RPMI8226 (cell line): Measurements from ENCODE around the gene RNF39.

Experiments
- DNase-seq: peaks from one replicate; pipeline ENCODE4 v3.0.0-alpha.2; 2015

RNF39 gene

DNA sequence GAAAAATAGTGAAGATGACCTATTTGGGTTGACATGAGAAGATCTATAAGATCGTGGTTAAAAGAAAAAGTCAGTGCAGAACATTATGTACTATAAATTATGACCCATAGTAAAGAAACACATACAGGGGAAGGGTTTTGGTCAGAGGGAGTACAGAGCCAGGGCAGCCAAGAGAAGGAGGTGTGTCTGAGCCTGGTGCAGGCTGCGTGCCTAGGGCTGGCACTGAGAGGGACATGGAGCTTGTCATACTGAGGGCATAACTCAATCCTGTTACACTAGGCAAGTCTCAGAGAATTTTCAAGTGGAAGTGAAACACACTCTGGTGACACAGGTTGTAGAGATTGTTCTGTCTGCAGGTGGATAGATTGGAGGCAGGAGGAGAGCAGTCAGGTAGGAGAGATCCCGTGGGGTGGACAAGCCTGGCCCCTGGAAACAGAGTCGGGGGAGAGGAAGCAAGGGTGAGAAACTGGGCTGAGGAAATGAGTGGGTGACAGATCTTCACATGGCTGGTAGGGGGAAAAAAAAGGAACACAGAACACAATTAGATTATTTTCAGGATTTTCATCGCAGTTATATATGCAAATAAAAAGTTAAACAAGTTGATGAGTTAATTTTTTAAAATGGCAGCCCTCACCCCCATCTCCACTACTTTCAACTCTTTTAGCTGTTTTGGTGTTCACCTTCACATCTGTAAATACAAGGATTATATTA is 18.5 kb upstream of the RNF39 start:
- DNase-seq: no peak

DNA sequence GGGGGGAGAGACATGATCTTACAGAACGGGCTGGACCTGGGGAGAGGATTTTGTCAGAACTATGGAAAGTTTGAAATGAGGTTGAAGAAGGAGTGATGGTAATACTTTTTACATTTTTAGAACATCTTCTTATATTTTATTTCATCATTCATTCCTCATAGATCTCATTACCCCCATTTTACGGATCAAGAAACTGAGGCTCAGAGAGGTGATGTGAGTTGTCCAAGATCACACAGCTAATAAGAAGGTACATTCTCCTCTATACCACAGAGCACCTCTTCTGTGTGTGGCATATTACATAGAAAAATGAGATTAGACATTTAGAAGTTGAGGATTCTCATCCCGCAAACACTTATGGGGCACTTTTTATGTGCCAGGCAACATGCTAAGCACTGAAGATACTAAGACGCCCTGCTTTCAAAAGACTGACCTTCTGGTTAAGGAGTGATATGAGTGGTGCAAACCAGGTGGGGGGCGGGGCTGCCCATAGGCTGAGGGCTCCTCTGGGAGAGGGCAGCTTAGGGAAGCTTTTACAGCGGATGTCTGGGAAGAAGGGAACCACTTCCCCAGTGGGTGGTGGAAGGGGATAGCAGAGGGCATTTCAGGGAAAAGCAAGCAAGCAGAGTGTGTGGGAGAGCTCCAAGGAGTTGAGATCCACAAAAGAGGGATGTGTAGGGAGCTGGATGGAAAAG is 17.4 kb upstream of the RNF39 start:
- no peak for DNase-seq

DNA sequence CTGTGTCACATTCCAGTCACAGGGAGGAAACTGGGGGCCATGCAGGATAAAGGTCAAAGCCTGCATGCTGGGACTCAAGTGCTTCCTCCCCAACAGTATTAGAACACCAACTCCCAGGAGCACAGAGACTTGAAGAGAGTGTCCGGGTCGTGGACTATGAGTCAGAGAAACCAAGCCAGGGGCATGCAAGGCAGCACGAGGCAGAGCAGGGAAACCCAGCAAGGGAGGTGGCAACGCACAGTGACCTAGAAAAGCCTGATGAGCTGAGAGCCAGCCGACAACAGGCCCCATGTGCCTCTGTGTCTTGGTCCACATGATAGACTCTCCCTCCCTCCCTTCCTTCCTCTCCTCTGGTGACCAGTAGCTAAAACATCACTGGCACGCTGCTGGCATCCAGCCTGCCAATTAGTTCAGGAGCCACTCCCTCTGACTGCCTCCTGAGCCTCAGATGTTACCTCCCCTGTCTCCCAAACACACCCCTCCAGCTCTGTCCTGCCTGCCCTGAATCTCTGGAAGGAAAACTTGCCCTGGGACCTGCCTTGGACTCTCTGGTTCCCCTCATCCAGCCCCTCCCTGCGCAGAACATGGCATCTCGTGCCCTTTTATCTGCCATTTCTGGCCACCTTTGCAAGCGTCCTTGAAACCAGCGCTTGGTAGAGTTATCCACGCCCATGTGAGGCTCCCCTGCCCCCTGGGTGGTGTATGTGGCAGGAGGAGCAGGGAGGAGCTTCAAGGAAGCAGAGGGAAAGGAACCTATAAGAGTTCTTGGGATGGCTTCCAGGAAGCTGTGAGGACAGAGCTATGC is 16.2 kb upstream of the RNF39 start:
- no peak for DNase-seq

DNA sequence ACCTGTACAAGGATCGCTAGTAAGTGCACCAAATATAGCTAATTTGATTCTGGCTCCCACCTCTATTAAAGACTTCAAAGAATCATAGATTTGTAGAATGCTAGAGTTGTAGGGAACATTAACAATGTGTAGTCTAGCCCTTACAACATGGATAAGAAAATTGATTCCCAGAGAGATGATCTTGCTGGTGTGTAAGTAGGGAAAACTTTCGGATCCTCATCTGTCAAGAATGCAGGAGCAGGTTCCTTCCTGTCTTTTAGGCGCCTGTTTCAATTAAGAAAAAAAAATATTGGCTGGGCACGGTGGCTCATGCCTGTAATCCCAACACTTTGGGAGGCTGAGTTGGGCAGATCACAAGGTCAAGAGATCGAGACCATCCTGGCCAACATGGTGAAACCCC is 12.3 kb upstream of the RNF39 start:
- no peak for DNase-seq

DNA sequence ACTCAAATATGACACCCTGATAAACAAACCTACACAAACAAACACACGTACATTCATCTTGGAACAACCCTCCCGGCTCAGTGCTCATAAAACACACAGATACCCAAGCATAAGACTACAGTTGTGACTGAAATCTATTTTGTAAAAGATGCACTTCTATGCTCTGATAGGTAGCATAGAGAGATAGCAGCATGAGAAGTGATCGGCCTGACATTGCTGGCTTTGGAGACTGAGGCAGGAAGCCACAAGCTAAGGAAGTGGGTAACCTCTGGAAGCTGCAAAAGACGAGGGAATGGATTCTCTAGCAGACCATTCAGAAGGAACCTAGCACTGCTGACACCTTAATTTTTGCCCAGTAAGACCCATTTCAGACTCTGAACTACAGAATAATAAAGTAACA is 1.6 kb upstream of the RNF39 start:
- DNase-seq: no peak

DNA sequence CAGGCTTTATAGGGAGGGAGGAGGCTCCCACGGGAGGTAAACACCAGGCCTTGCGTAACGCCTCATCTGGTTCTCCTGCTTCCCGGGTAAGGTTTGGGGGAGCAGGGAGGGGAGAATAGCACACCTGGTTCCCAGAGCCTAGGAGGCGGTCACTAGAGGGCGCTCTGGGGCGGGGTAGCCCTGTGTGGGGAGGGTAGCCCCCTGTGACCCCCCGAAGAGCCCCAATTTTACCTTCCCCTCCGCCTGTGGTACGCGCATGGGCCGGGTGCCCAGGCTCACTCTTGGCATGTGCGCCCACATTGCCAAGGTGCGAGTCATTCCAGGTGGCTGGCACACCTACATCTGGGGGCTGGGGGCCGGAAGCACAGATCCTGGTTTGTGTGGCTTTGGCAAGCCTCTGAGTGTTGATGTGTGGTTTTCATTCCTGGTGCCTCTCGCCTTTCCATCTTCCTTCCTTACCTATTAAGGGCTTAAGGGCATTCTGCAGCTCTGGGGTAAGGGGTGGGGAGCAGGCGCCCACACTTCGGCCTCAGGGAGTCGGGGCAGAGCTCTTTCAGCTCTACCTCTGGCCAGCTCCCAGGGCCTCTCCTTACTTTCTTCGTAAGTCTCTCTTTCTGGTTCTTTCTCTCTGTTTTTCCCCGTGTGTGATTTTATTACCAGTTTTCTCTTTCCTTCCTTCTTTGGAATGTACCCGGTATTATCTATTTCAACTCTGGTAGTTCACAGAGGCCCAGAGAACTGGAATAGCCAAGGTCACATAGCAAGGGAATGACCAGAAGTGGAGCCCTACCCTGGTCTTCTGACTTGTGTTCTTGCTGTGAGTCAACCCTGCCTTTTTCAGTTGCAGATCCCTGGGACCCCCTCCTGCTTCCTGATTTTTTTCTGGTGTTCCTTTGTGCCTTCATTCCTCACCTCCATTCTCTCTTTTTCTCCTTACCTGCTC is 492 bp upstream of the RNF39 start:
- peak; percentile 35 for DNase-seq

DNA sequence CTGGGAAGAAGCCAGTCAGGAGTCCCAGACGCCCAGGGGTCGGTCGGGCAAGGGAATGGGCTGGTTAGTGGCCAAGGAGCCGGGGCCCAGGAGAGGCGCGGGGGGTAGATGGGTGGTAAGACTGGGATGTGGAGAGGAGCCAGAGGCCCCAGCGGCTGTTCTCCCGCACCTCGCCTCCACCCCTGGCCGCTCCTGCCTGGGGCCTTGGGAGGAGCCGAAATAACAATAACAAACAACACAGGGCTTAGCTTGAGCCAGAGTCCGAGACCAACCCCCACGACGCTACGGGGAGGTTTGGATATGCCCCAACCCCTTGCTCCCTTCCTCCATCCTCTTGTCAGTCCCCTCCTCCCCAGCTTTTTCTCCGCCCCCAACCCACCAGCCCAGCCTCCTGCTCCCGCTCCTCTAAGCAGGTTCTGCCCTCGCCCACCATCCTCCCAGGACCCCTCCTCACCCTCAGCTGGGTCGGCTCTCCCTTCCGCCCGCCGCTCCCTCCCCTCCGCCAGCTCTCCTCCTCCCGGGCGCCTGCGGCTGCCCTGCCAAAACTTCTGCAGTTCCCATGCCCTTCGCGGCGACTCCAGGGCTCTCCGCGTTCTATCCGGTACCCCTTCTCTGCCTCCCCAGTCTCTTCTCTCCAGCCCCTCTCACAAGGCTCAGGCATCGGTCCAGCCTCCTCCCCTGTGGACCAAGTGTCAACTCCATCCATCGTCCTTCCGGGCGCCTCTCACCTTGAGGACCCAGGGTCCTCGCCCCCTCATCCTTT is 1.1 kb downstream of the RNF39 start:
- no peak for DNase-seq

DNA sequence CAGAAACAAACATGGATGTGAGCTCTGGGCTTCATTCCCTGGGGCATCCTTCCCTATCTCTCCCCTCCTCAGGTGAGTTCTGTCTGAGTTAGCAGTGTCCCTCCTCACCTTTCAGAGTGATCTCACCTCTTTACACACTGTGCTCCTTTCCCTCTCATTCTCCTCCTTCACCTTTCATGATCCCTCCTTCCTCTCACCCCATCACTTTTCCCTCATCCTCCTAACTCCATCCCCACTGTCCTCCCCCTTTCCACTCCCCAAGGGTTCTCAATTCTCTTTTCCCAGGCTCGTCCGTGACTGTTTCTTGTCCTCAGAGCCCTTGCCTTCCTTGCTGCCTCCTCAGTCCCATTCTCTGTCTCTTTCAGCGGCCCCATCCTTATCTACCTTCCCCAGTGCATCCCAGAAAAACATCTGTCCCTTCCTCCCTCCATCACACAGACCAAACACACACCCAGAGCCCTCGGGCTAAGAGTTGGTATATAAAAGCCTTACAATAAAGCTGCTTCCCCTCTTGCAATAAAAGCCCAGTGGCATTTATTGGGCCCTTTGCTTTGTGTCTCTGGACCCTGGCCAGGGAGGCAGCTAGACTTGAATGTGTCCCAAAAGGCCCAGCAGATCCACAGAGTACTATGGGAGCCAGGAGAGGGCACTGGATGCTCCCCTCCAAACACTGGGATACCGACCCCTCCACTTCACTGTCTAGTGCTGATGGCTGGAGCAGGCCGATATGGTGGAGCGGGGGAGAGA is 1.9 kb downstream of the RNF39 start:
- DNase-seq: no peak

DNA sequence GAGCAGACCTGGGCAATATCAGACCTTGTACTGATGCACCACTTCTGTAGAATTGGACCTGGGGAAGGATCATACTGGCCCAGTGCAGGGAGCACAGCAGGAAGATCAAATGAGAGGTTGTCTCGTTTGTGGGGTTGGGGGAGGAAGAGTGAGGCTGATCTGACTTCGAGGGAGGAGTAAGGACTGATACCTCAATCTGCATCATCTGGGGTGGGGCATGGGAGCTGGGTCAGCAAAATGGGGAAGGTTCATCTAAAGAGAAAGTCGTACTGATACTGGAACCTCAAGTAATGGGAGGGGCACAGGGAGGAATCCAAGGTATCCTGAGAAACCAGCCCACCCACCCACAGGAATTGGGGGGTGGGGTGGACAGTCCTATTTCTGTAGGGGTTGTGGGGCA is 3.7 kb downstream of the RNF39 start:
- no peak for DNase-seq

DNA sequence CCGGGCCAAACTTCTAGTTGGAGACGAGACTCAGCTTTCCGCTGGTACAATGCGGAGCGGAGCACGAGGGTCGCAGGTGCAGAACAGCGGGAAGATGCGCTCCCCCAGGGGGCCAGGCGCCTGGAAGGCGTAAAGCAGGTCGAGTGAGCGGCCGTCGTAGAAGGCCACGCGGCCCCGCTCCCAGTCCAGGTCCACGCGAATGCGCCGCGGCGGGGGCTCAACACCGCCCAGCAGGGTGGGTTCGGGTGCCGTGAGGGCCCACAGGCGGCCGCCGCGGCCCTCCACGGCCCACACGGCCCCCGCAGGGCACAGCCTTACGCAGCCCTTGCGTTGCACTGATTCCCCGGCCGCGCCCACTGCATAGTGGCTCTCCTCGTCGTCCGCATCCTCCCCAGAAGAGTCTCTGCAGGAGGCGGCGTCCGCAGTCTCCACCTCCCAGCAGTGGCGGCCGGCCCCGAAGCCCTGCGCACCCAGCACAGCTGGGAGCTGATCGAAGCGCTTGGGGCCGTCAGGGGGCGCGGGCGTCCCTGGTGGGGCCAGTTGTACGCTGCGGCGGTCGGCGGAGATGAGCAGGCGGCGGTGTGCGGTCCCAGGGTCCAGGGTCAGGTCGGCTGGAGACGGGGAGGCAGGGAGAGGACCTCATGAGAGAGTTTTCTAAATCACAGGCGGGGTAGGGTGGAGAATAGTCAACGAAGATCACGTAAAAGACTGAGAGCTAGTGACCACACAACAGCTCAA is 4.3 kb downstream of the RNF39 start:
- no peak for DNase-seq

DNA sequence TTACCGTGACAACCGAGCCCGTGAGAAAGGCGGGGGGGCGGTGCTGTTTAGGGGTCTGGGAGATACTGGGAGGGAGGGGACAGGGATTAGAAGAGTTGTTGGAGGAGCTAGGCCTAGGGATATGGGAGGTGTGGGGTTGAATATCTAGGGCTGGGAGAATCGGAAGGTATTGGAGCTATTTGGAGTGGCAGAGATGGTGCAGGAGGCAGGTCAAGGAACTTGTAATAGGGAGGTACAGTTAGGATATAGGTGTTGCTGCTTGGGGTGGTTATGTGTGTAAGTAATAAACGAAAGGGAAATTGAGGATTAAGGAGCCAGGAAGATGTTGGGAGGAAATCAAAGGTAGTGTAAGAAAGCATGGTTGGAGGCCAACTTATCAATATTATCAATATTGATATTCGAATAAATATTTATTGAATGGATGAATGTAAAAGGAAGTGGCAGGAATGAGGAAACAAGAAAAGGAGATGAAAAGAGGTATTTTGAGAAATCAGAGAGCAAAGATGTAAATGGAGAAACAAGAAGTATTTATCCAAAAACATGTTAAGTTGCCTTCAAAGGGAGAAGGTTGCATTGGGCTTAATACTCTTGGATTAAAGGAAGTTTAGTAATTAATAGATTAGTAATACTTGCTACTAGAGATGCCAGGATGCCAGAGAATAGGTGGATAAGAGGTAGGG is 8.0 kb downstream of the RNF39 start:
- DNase-seq: no peak

DNA sequence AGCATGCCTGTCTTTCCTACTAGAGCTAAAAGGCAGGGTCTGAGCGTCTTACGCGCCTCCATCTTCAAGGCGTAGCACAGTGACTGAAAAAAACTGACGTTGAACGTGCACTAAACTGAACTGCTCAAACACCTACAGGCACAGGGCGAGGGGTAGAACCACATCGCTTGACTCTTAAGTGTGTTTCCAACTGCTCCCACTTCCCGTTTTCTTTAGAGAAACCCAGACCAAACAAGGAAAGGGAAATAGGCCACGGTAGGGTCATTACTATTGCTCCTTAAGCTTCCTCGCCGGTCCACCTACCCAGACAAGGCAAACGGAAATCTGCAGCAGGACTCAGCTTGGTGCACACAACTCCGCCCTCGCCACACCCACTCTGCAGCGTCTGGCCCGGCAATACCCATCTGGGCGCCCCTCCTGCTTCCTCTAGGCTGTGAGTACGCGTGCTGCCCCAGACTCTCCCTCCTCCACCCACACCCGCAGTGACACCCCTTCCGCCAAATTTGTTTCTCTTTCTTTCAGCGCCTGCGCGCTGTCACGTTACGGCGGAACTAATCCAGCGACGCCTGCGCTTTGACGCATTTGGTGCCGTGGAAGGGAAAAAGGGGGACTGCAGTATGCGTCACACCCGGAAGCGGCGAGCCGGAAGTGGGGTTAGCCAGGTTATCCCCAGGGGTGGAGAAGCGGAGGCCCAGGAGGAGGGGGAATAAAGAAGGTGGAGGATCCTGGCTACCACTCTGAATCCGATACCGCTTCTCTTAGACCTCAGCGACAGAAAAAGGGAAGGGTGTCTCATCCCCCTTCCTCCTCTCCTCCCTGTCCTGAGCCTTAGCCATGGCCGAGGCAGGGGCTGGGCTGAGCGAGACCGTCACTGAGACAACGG is 8.8 kb downstream of the RNF39 start, which contains the start of gene PPP1R11:
Gene PPP1R11 (plus strand): TSS at position 622 of the 883 bp plus-strand sequence. CDS start 213 bp downstream, at position 835.
- DNase-seq: peak; percentile 100

DNA sequence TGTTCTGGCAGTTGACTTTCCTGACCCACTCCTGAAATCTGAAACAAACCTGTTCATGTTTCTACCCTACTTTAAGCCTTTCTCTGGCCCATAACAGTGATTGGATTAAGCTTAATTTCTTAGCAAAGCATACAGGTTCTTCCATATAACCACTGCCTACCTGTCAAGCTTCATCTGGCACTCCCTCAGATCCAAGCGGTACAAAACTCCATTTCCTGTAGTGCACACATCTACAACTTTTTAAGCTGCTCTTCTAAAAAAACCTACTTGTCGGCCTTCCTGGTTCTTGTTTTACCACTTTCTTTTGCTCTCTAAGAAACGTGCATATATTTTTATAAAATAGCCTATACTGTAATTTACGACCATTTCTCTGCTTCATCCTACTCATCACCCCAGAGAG is 9.5 kb downstream of the RNF39 start:
- DNase-seq: no peak

DNA sequence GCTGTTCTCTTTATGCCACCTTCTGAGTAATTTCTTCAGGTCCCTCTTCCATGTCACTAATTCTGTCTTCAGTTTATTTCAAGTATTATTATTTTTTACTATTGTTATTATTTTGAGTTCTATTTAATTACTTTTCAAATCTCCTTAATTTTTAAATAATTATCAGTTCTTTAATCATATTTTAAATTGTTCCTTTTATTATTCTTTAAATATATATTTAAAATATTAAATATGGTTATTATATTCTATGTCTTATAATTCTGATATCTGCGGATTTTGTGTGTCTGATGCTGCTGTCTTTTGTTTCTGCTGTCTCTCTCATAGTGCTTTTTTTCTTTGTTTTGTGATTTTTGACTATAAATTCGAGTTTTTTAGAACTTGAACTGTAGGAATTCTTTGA is 12.3 kb downstream of the RNF39 start:
- no peak for DNase-seq

DNA sequence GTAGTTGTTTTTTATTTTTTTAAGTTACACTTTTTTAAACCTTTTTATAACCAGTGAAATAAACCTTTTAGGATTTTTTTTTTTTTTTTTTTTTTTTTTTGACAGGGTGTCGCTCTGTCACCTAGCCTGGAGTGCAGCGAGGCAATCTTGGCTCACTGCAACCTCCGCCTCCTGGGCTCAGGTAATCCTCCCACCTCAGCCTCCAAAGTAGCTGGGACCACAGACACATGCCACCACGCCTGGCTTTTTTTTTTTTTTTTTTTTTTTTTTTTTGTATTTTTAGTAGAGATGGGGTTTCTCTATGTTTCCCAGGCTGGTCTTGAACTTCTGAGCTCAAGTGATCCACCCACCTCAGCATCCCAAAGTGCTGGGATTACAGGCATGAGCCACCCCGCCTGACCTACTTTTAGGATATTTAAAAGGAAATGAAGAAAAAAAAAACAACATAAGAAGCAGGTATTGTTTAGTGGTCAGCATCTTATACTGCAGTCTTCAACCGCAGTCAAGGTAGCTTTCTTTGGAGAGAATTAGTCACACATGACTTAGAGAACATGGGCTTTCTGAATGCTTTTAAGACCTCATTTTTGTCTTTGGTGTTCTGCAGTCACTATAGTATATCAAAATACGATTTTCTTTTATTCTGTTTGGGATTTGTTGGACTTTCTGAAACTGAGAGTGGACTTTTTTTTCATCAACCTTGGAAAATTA is 12.9 kb downstream of the RNF39 start:
- no peak for DNase-seq

DNA sequence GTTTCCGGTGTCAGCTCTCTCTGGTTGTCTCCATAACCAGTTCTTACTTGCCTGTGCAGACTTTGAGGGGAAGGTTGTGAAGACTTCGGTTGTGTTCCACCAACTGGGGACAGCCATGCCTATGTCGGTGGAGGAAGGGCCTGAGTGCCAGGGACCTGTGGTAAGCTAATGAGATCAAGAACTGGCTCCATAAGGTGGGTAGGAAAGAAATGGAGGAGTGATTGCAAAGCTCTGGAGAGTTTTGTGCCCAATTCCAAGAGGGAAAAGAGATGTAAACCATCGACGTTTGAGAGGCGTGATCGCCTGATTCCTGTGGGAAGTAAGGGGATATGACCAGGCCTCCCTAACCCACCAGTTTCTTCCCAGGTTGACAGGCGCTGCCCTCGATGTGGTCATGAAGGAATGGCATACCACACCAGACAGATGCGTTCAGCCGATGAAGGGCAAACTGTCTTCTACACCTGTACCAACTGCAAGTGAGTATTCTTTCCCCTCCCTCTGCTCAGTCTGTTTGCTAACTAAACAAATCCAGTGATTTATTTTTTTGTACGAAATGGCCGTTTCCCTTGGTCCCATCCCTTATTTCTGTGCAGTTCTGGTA is 13.6 kb downstream of the RNF39 start:
- DNase-seq: peak; percentile 49

DNA sequence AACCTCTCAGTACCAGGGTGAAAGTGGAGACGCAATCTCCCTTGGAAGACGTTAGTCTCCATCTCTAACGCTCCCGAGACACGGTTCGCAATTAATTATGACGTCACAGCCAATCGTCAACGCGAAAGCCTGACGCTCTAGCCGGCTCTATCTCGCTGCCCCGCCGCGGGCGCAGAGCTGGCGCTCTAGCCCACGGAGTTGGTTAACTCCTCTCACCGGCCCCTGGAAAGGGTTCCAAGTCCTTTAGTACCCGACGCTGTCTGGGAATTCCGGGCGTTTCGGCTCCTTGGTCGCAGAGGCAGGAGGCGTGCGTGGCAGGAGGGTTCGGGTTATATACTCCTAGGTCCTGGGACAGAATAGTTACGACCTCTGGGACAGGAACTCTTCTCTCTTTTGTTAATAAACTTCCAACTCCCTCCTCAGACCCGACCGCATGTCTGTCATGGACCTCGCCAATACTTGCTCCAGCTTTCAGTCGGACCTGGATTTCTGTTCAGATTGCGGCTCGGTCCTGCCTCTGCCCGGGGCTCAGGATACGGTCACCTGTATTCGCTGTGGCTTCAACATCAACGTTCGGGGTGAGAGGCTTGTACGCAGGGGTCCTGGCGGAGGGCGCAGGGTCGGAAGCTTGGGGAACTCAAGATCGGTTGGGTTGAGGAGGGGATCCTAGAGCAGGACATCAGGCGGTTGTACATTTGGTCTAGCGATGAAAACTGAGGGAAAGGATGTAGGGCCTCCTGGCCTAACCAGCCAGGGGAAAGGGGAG is 14.3 kb downstream of the RNF39 start, which contains the start of gene POLR1H:
Gene POLR1H (plus strand): TSS at position 174 of the 766 bp plus-strand sequence. CDS start 260 bp downstream, at position 434.
- peak; percentile 98 for DNase-seq
